SK-N-SH (cell line): ENCODE measurements around the gene SEH1L. TPM values are rescaled to one million over a fixed set of nuclear protein-coding genes. Genes with fewer than 3 reads are reported as not detected.

Experiments
- CTCF ChIA-PET: fragments of 300-600, 350-600 bp; formaldehyde crosslinking; extraction: SDS; loops from one replicate; lab custom pipeline; 2021; lab: Yijun Ruan, JAX
- POLR2A ChIA-PET: fragments of 350-600 bp; sonication (Branson Sonifier 250); formaldehyde crosslinking; extraction: SDS; loops from one replicate; lab custom pipeline; 2020; ENCODE audit warnings: antibody characterized with exemption, inconsistent platforms; lab: Yijun Ruan, JAX
- DNase-seq: peaks from one replicate; pipeline ENCODE4 v3.0.0; 2012
- H2AFZ ChIP-seq: fragments of 200-600 bp; sonication (generic); 2 replicates; pipeline ENCODE4 v1.8.1; 2016; ENCODE audit warnings: antibody characterized with exemption, mild to moderate bottlenecking, low read depth
- H3F3A ChIP-seq: fragments of 200-600 bp; sonication (generic); replicated peaks from 2 replicates; pipeline ENCODE3; 2016; ENCODE audit warnings: antibody characterized with exemption, mild to moderate bottlenecking; ENCODE audit not compliant: insufficient read depth
- H3K27ac ChIP-seq, 2 experiments: fragments of 200-500 bp in 1 of 2; fragments of 200-600 bp in 1 of 2; sonication (Bioruptor generic) in 1 of 2; sonication (generic), shearing (Covaris generic) in 1 of 2; 2 replicates each; pipeline versions ENCODE4 v1.5.1 to v1.6.1; 2014 to 2016; ENCODE audit warnings: low read depth in 2 of 2, inconsistent platforms in 1 of 2, low read length in 1 of 2, mild to moderate bottlenecking in 1 of 2, mixed read lengths in 1 of 2
- H3K27me3 ChIP-seq: fragments of 200-600 bp; sonication (generic), shearing (Covaris generic); 2 replicates; pipeline ENCODE4 v1.6.1; 2016; ENCODE audit warnings: mixed run types; ENCODE audit not compliant: insufficient read depth
- H3K36me3 ChIP-seq, 2 experiments: fragments of 200-500 bp in 1 of 2; fragments of 200-600 bp in 1 of 2; sonication (Bioruptor generic) in 1 of 2; sonication (generic) in 1 of 2; replicated peaks in 1 of 2; 2 replicates each; pipeline versions ENCODE3 to v1.5.1; 2014 to 2016; ENCODE audit warnings: low read length in 1 of 2, mild to moderate bottlenecking in 1 of 2; ENCODE audit not compliant: insufficient read depth in 2 of 2, control insufficient read depth in 1 of 2
- H3K4me1 ChIP-seq, 2 experiments: fragments of 200-500 bp in 1 of 2; fragments of 200-600 bp in 1 of 2; sonication (Bioruptor generic) in 1 of 2; sonication (generic), shearing (Covaris generic) in 1 of 2; 2 replicates each; pipeline versions ENCODE4 v1.5.1 to v1.6.1; 2014 to 2016; ENCODE audit warnings: low read depth in 1 of 2, low read length in 1 of 2, mixed run types in 1 of 2; ENCODE audit not compliant: insufficient read depth in 2 of 2, control insufficient read depth in 1 of 2
- H3K4me2 ChIP-seq: fragments of 200-600 bp; sonication (generic), shearing (Covaris generic); 2 replicates; pipeline ENCODE4 v1.6.1; 2017; ENCODE audit warnings: mixed run types
- H3K4me3 ChIP-seq, 2 experiments: fragments of 200-500 bp in 1 of 2; fragments of 200-600 bp in 1 of 2; sonication (Bioruptor generic) in 1 of 2; sonication (generic), shearing (Covaris generic) in 1 of 2; 2 replicates each; pipeline versions ENCODE4 v1.5.1 to v1.8.1; 2014 to 2016; ENCODE audit warnings: low read depth in 2 of 2, inconsistent platforms in 1 of 2, low read length in 1 of 2, mild to moderate bottlenecking in 1 of 2, mixed read lengths in 1 of 2, moderate library complexity in 1 of 2
- H3K79me2 ChIP-seq: fragments of 200-600 bp; sonication (generic); 2 replicates; pipeline ENCODE4 v1.8.1; 2017; ENCODE audit warnings: mild to moderate bottlenecking; ENCODE audit not compliant: insufficient read depth
- H3K9ac ChIP-seq: fragments of 200-600 bp; sonication (generic); 2 replicates; pipeline ENCODE4 v1.6.1; 2017; ENCODE audit warnings: mixed run types
- H3K9me2 ChIP-seq: fragments of 200-600 bp; sonication (generic); 2 replicates; pipeline ENCODE4 v1.6.1; 2017; ENCODE audit warnings: mixed run types
- H3K9me3 ChIP-seq: fragments of 200-600 bp; sonication (generic); 2 replicates; pipeline ENCODE4 v1.6.1; 2017; ENCODE audit warnings: mixed run types, mild to moderate bottlenecking, moderate library complexity
- H4K20me1 ChIP-seq: fragments of 200-600 bp; sonication (generic); 2 replicates; pipeline ENCODE4 v1.6.1; 2017; ENCODE audit warnings: mild to moderate bottlenecking, mixed run types; ENCODE audit not compliant: insufficient read depth
- CHD2 ChIP-seq: fragments of 150-350 bp; IDR thresholded peaks from 2 replicates; pipeline ENCODE4 v1.6.1; 2018; ENCODE audit warnings: low read length; ENCODE audit not compliant: partially characterized antibody
- CTCF ChIP-seq: fragments of 200-600 bp; sonication (generic); IDR thresholded peaks from 2 replicates; pipeline ENCODE4 v1.6.1; 2017; ENCODE audit warnings: antibody characterized with exemption, mild to moderate bottlenecking, moderate library complexity
- ELF1 ChIP-seq: IDR thresholded peaks from 2 replicates; pipeline ENCODE4 v1.4.0; 2012
- EP300 ChIP-seq, 2 experiments: IDR thresholded peaks; 2 replicates each; pipeline versions ENCODE4 v1.4.0 to v1.6.1; 2012; ENCODE audit warnings: borderline replicate concordance in 1 of 2, low read depth in 1 of 2, low read length in 1 of 2
- EZH2phosphoT487 ChIP-seq: fragments of 200-600 bp; sonication (generic); IDR thresholded peaks from 2 replicates; pipeline ENCODE4 v1.6.1; 2017; ENCODE audit warnings: low read depth, mixed run types, mild to moderate bottlenecking, antibody characterized with exemption, moderate library complexity, borderline replicate concordance
- FOSL2 ChIP-seq: IDR thresholded peaks from 2 replicates; pipeline ENCODE4 v1.4.0; 2012; ENCODE audit warnings: low read depth, mild to moderate bottlenecking, moderate library complexity, borderline replicate concordance
- FOXJ3 ChIP-seq: sonication (generic); formaldehyde crosslinking; IDR thresholded peaks from 2 replicates; pipeline ENCODE4 v1.5.1; 2020; ENCODE audit warnings: mild to moderate bottlenecking, missing genetic modification reagents
- JUND ChIP-seq: IDR thresholded peaks from 2 replicates; pipeline ENCODE4 v1.4.0; 2012
- MAX ChIP-seq: IDR thresholded peaks from 2 replicates; pipeline ENCODE4 v1.4.0; 2012; ENCODE audit warnings: low read depth
- MXI1 ChIP-seq: IDR thresholded peaks from 2 replicates; pipeline ENCODE4 v1.6.1; 2012; ENCODE audit warnings: mild to moderate bottlenecking, low read depth, low read length, improper control_type of control experiment
- PBX3 ChIP-seq: IDR thresholded peaks from 2 replicates; pipeline ENCODE4; 2012
- RAD21 ChIP-seq: IDR thresholded peaks from 2 replicates; pipeline ENCODE4 v1.6.1; 2012; ENCODE audit warnings: mild to moderate bottlenecking, low read length
- RCOR1 ChIP-seq: fragments of 150-350 bp; IDR thresholded peaks from 2 replicates; pipeline ENCODE4 v1.6.1; 2017; ENCODE audit warnings: antibody characterized with exemption, low read length
- REST ChIP-seq: IDR thresholded peaks from 2 replicates; pipeline ENCODE4 v1.6.1; 2012; ENCODE audit warnings: mild to moderate bottlenecking, low read depth, low read length, moderate library complexity
- RFX5 ChIP-seq: IDR thresholded peaks from 2 replicates; pipeline ENCODE4 v1.6.1; 2012; ENCODE audit warnings: mild to moderate bottlenecking, improper control_type of control experiment, low read length
- SMC3 ChIP-seq: IDR thresholded peaks from 2 replicates; pipeline ENCODE4 v1.6.1; 2012; ENCODE audit warnings: low read depth, low read length, improper control_type of control experiment
- TAF1 ChIP-seq: IDR thresholded peaks from 2 replicates; pipeline ENCODE4 v1.6.1; 2012; ENCODE audit warnings: low read depth, mild to moderate bottlenecking, low read length, moderate library complexity, borderline replicate concordance
- TEAD4 ChIP-seq: IDR thresholded peaks from 2 replicates; pipeline ENCODE4 v1.4.0; 2012; ENCODE audit warnings: mild to moderate bottlenecking, borderline replicate concordance; ENCODE audit not compliant: insufficient read depth
- USF2 ChIP-seq: fragments of 150-350 bp; IDR thresholded peaks from 2 replicates; pipeline ENCODE4 v1.6.1; 2017; ENCODE audit warnings: antibody characterized with exemption, low read length, low read depth, borderline replicate concordance
- ZBTB33 ChIP-seq: IDR thresholded peaks from 2 replicates; pipeline ENCODE4 v1.4.0; 2012; ENCODE audit warnings: low read depth, borderline replicate concordance
- WGBS: methylation state at CpG from one replicate; pipeline ENCODE4 v1.1.6; 2017; ENCODE audit warnings: low lambda C conversion rate; 5-methylcytosine and 5-hydroxymethylcytosine counted together
- polyA plus RNA-seq, 3 experiments: library from polyadenylated mRNA; depleted of rRNA; stranded (reverse); fragments of >200 nt; gene quantifications; 2 replicates each; pipeline ENCODE4 v1.2.3, GENCODE V29; 2012

Gene SEH1L
- polyA plus RNA-seq, 1 of the 3 experiments (the other 2 are of a cell fraction) = 29.8 TPM

- ChIA-PET POLR2A (no interaction called here), CTCF (interaction anchor here (1.2 kb wide), 1 partner anchor 9 kb away, joined by 3 read pairs; no protein-coding TSS in a partner anchor)
- no peak overlapping the region for H3K4me3 ChIP-seq
- H3F3A ChIP-seq = peaks cover 8% of the 10 kb centered on the region
- DNase-seq = no peak
- H3K4me1 ChIP-seq = no peaks in the 10 kb centered on the region; a peak in 1 of 4 replicates
- H3K4me2 ChIP-seq = no peak overlapping the region
- no peak overlapping the region for H3K27ac ChIP-seq
- no peaks in the 10 kb centered on the region; the same call in 1 of the 2 replicates for H3K79me2 ChIP-seq
- no peaks in the 10 kb centered on the region for H3K27me3 ChIP-seq
- H4K20me1 ChIP-seq = no peaks in the 10 kb centered on the region
- no peak overlapping the region for H3K9ac ChIP-seq
- H3K9me3 ChIP-seq = no peaks in the 10 kb centered on the region
- no peak for TF ChIP-seq MAX
- no peak for TF ChIP-seq RAD21
- no peak for TF ChIP-seq TAF1
- TF ChIP-seq USF2 = no peak
- TF ChIP-seq CHD2 = no peak
- no peak for TF ChIP-seq ZBTB33
- TF ChIP-seq ELF1 = no peak
- no peak for TF ChIP-seq TEAD4
- no peak for TF ChIP-seq REST
- TF ChIP-seq EP300 (IDR thresholded peaks at IDR 0.05; ENCODE audit: borderline replicate concordance in 1 of 2, low read depth in 1 of 2, low read length in 1 of 2) = no peak
- TF ChIP-seq RFX5 = no peak
- TF ChIP-seq PBX3 = no peak
- TF ChIP-seq FOXJ3 (CRISPR knock-in tag) = no peak
- TF ChIP-seq FOSL2 = no peak
- no peak for TF ChIP-seq JUND
- TF ChIP-seq SMC3 = no peak
- no peak for TF ChIP-seq EZH2phosphoT487
- TF ChIP-seq CTCF = no peak
- TF ChIP-seq MXI1 = no peak
- TF ChIP-seq RCOR1 = no peak
- peaks cover 36 to 42% of the 10 kb centered on the region in 2 experiments for H3K36me3 ChIP-seq
- H2AFZ ChIP-seq = no peak overlapping the region
- over 99% methylated on average over 5 of the region's 5 CpGs for whole genome bisulfite sequencing
- H3K9me2 ChIP-seq = no peaks in the 10 kb centered on the region
Measured at GRCh38 chr18:13032173-13032572, 84.4 kb downstream of the SEH1L start.
